ENCODE results near the gene HMGCLL1. TPM values are rescaled to one million over a fixed set of nuclear protein-coding genes. Genes with fewer than 3 reads are reported as not detected.

Gene HMGCLL1
- total RNA-seq, 4 donors from 2014 or later, result 0.25 to 0.58 TPM; not detected in 2

DNA sequence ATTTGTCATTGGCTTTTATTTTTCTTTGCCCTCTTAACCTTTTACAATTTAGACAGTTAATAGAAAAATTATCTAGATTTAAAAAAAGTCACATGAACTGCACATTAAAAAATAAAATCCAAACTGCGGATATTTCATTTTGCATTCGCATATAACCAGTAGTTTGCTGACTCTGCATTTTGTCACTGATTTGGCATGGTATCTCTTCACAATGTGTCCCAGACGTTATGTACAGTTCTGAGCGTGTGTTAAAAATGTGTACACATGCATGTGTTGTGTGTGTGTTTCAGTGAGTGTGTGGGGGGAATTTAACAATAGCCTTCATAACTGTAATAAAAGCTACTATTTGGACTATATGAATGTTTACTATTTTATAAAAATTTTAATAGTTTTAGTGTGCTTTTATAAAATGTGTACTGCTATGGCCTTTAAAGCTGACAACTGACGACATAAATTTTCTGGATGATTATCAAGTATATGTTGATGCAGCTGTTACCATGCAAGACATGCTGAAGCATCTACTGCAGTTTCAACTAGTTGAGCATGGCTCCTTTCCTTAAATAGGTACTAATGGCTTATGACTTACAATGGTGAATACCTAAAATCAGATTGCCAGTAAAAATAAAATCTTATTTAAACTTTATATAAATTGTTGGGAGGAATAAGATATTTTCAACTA lies 67.7 kb downstream of the HMGCLL1 start:
- TF ChIP-seq, protein P1, sequence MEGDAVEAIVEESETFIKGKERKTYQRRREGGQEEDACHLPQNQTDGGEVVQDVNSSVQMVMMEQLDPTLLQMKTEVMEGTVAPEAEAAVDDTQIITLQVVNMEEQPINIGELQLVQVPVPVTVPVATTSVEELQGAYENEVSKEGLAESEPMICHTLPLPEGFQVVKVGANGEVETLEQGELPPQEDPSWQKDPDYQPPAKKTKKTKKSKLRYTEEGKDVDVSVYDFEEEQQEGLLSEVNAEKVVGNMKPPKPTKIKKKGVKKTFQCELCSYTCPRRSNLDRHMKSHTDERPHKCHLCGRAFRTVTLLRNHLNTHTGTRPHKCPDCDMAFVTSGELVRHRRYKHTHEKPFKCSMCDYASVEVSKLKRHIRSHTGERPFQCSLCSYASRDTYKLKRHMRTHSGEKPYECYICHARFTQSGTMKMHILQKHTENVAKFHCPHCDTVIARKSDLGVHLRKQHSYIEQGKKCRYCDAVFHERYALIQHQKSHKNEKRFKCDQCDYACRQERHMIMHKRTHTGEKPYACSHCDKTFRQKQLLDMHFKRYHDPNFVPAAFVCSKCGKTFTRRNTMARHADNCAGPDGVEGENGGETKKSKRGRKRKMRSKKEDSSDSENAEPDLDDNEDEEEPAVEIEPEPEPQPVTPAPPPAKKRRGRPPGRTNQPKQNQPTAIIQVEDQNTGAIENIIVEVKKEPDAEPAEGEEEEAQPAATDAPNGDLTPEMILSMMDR (IDR thresholded peaks at IDR 0.05), result no peak
- no peak for TF ChIP-seq POLR2A (IDR thresholded peaks at IDR 0.05)
- intact Hi-C loops (cut with DNase I; ENCODE audit: low total_unique reads), result no loop called here
- no peak overlapping the region for H3K4me3 ChIP-seq (ENCODE audit: low read depth, poor library complexity, severe bottlenecking)
- DNase-seq (ENCODE audit: low spot score in 2 of 2), result no peak
- WGBS, 2 donors, result 67 to 68% methylated on average over 5 of the region's 5 CpGs

DNA sequence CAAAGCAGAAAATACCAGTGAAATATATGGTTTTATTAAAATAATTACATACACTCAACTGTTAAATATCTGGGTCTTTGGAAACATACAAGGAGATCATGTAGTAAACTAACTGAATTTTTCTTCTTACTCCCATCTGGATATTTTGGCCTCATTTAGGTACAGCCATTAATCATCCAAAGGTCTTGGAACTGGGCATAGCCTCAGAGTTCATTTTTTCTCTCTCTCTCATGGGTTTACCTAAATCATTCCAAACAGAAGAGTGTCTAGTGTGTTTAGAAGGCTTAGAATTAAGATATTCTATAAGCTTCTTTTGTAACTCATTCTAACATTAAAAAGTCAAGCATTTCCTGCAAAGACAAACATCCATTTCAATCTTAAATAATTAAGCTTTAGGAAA lies 79.4 kb downstream of the HMGCLL1 start:
- no peak overlapping the region for H3K4me3 ChIP-seq (ENCODE audit: low read depth, poor library complexity, severe bottlenecking)
- no peak for DNase-seq (ENCODE audit: low spot score in 2 of 2)
- no peak for TF ChIP-seq POLR2A (IDR thresholded peaks at IDR 0.05)
- TF ChIP-seq, protein P1 (IDR thresholded peaks at IDR 0.05), result no peak
- intact Hi-C loops (cut with DNase I; ENCODE audit: low total_unique reads), result no loop called here

DNA sequence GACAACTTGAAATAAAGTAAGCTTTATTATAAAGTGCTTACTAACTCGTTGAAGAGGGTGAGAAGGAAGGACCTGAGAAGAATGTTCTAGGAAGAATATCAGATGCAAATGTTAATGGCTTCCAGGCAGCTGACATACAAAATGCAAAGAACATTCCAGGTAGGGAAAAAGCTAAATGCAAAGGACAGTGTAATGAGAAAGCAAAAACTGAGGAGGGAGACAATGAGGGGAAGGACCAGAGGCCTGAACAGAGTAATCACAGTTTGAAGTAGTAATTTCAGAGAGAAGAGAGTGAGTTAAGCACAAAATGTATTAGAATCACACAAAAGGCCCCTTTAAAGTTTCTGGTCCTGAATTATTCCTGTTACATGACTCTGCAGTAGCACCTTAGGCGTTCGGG lies 81.3 kb downstream of the HMGCLL1 start:
- 74 to 75% methylated on average over 3 of the region's 3 CpGs for WGBS, 2 donors
- no peak for DNase-seq (ENCODE audit: low spot score in 2 of 2)
- intact Hi-C loops (cut with DNase I; ENCODE audit: low total_unique reads), result no loop called here
- no peak overlapping the region for H3K4me3 ChIP-seq (ENCODE audit: low read depth, poor library complexity, severe bottlenecking)
- no peak for TF ChIP-seq POLR2A (IDR thresholded peaks at IDR 0.05)
- TF ChIP-seq, protein P1 (IDR thresholded peaks at IDR 0.05), result no peak

DNA sequence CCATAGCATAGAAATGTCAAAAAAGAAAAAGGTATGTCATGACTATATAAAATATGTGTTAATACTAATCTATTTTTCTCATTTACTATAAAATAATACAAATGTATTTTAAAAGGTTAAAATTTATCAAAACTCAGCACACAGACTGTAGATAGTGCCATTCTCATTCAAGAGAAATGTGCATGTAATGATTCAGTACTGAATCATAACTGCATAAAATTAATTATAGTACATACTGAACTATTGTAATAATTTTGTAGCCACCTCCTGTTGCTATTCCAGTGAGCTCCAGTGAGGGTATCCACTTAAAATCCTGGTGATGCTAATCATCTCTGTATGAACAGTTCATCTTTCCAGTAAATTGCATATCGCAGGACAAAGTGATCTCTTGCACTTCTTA lies 82.8 kb downstream of the HMGCLL1 start:
- no peak for DNase-seq (ENCODE audit: low spot score in 2 of 2)
- H3K4me3 ChIP-seq (ENCODE audit: low read depth, poor library complexity, severe bottlenecking), result no peak overlapping the region
- WGBS, 2 donors, result 88 to 94% methylated on average over 1 of the region's 1 CpG
- TF ChIP-seq, protein P1 (IDR thresholded peaks at IDR 0.05), result no peak
- TF ChIP-seq POLR2A (IDR thresholded peaks at IDR 0.05), result no peak
- intact Hi-C loops (cut with DNase I; ENCODE audit: low total_unique reads), result no loop called here

DNA sequence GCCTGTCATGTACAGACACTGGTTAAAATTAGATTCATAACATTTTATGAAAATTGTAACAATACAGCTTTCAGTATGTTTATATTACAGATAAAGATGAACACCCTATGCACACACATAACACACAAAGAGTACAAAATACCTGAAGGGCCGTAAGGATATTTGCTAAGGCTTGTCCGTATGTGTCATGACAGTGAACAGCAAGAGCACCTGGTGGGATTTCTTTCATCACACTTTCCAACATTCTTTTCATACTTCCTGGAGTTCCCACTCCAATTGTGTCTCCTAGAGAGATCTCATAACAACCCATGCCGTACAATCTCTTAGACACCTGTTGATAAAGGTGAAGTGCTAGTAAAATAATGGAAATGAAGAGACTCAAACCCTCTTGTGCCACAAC lies 83.7 kb downstream of the HMGCLL1 start:
- no peak for DNase-seq (ENCODE audit: low spot score in 2 of 2)
- H3K4me3 ChIP-seq (ENCODE audit: low read depth, poor library complexity, severe bottlenecking), result no peak overlapping the region
- intact Hi-C loops (cut with DNase I; ENCODE audit: low total_unique reads), result no loop called here
- WGBS, 2 donors, result 61 to 75% methylated on average over 3 of the region's 3 CpGs
- TF ChIP-seq, protein P1 (IDR thresholded peaks at IDR 0.05), result no peak
- no peak for TF ChIP-seq POLR2A (IDR thresholded peaks at IDR 0.05)

DNA sequence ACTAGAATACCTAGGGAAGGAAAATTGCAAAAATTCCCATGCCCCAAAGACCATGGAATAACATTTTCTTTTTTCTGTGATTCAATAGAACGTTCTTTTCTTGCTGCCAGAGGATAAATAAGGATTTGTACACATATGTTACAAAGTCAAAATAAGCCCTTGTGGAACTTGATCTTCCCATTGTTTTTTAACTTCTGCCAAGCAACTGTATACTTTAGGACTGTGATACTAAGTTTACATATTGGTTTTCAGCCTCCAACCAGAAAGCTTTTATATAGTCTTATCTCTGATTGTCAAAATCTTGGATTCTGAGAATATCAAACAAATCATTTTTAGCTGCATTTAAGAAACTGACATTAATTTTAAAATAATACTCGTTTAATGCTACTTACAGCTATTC lies 84.6 kb downstream of the HMGCLL1 start:
- WGBS, 2 donors, result 44 to 51% methylated on average over 2 of the region's 2 CpGs
- intact Hi-C loops (cut with DNase I; ENCODE audit: low total_unique reads), result no loop called here
- no peak for DNase-seq (ENCODE audit: low spot score in 2 of 2)
- no peak overlapping the region for H3K4me3 ChIP-seq (ENCODE audit: low read depth, poor library complexity, severe bottlenecking)
- no peak for TF ChIP-seq POLR2A (IDR thresholded peaks at IDR 0.05)
- TF ChIP-seq, protein P1 (IDR thresholded peaks at IDR 0.05), result no peak

Data from lower leg skin (tissue), 4 donors.